ENCODE measurements around the gene TTC22.

GRCh38 chr1:54846301-54846700 is 45.2 kb upstream of the TTC22 start:
- no peak for TF ChIP-seq POLR2A (IDR thresholded peaks at IDR 0.05)
- TF ChIP-seq, protein P1, sequence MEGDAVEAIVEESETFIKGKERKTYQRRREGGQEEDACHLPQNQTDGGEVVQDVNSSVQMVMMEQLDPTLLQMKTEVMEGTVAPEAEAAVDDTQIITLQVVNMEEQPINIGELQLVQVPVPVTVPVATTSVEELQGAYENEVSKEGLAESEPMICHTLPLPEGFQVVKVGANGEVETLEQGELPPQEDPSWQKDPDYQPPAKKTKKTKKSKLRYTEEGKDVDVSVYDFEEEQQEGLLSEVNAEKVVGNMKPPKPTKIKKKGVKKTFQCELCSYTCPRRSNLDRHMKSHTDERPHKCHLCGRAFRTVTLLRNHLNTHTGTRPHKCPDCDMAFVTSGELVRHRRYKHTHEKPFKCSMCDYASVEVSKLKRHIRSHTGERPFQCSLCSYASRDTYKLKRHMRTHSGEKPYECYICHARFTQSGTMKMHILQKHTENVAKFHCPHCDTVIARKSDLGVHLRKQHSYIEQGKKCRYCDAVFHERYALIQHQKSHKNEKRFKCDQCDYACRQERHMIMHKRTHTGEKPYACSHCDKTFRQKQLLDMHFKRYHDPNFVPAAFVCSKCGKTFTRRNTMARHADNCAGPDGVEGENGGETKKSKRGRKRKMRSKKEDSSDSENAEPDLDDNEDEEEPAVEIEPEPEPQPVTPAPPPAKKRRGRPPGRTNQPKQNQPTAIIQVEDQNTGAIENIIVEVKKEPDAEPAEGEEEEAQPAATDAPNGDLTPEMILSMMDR (IDR thresholded peaks at IDR 0.05), result no peak

All from right lobe of liver (tissue), 4 donors.